ENCODE measurements around the gene SCN4A. TPM values are rescaled to one million over a fixed set of nuclear protein-coding genes. Genes with fewer than 3 reads are reported as not detected.

SCN4A gene
- total RNA-seq, 1 donor from 2014 or later, result 0.78 TPM

DNA sequence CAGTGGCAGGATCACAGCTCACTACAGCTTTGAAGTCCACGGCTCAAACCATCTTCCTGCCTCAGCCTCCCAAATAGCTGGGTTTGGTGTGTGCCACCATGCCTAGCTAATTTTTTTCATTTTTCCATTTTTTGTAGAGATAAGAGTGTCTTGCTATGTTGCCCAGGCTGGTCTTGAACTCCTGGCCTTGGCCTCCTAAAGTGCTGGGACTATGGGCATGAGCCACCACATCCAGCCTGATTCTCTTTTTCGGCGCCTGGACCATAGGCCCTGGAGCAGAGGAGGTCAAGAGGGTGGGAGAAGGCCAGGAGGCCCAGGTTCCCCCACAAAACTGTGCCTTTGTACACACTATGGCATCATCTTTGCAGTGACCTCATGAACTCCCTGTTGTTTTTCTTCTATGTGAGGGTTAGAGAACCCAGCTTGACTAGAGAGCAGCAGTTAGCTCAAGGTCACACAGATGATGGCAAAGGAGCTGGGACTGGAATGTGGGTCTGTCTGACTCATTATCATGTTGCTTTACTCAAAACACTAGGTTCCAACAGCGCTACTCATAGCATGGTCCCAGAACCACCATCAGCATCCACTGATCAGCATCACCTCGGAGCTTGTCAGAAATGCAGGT, 16.3 kb downstream of the SCN4A start:
- H3K9me3 Mint-ChIP-seq, result no peaks in the 10 kb centered on the region
- H3K27me3 Mint-ChIP-seq, result no peaks in the 10 kb centered on the region
- H3K36me3 Mint-ChIP-seq (ENCODE audit: low read depth), result no peaks in the 10 kb centered on the region
- intact Hi-C loops (cut with micrococcal nuclease), result no loop called here
- H3K27ac Mint-ChIP-seq, result peak overlapping the region; percentile 11
- CTCF ChIA-PET, result interaction anchor here (0.8 to 9.4 kb wide), 7 partner anchors 10 to 177 kb away, joined by 3 to 162 read pairs (median 4); partner anchors contain the start of gene GH1
- POLR2A ChIA-PET, result interaction anchor here (1.2 to 1.9 kb wide), 3 partner anchors 10 to 189 kb away, joined by 4 to 10 read pairs (median 5); partner anchors contain the start of gene CD79B
- no peak overlapping the region for H3K4me3 Mint-ChIP-seq
- DNase-seq (no peak), ATAC-seq (ENCODE audit: low read depth) (no peak)
- TF ChIP-seq, protein P1, sequence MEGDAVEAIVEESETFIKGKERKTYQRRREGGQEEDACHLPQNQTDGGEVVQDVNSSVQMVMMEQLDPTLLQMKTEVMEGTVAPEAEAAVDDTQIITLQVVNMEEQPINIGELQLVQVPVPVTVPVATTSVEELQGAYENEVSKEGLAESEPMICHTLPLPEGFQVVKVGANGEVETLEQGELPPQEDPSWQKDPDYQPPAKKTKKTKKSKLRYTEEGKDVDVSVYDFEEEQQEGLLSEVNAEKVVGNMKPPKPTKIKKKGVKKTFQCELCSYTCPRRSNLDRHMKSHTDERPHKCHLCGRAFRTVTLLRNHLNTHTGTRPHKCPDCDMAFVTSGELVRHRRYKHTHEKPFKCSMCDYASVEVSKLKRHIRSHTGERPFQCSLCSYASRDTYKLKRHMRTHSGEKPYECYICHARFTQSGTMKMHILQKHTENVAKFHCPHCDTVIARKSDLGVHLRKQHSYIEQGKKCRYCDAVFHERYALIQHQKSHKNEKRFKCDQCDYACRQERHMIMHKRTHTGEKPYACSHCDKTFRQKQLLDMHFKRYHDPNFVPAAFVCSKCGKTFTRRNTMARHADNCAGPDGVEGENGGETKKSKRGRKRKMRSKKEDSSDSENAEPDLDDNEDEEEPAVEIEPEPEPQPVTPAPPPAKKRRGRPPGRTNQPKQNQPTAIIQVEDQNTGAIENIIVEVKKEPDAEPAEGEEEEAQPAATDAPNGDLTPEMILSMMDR (IDR thresholded peaks at IDR 0.05), result no peak
- peaks cover 34% of the 10 kb centered on the region for H3K4me1 Mint-ChIP-seq

DNA sequence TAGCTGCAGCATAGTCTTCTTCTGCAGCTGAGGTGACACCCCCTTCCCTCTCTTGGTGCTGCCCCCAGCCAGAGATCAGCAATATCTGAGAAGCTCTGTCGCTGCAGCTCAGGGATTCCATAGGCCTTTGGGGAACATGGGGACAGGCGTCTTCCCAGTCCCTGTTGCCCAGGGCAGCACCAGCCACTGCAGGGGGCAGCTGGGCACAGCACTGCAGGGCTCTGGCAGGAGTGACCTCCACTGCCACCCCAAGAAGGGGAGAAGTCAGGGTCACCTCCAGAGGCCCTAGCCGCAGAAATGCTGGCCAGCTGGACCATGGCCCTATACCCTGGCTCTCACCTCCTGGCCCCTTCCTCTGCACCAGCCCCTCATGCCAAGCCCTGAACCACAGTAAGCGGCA, 16.9 kb downstream of the SCN4A start:
- H3K27ac Mint-ChIP-seq, result peak overlapping the region; percentile 73
- ATAC-seq (ENCODE audit: low read depth), result no peak
- intact Hi-C loops (cut with micrococcal nuclease), result loop anchor here (2.0 kb wide), 1 partner anchor 17 kb away; the partner anchor contains the start of gene SCN4A
- TF ChIP-seq, protein P1 (IDR thresholded peaks at IDR 0.05), result no peak
- H3K27me3 Mint-ChIP-seq, result no peaks in the 10 kb centered on the region
- CTCF ChIA-PET, result interaction anchor here (1.2 to 9.4 kb wide), 6 partner anchors 9 to 178 kb away, joined by 3 to 162 read pairs (median 12); partner anchors contain the start of gene GH1
- no peak overlapping the region for H3K4me3 Mint-ChIP-seq
- H3K4me1 Mint-ChIP-seq, result peaks cover 34% of the 10 kb centered on the region
- H3K36me3 Mint-ChIP-seq (ENCODE audit: low read depth), result no peaks in the 10 kb centered on the region
- DNase-seq, result no peak
- no peaks in the 10 kb centered on the region for H3K9me3 Mint-ChIP-seq
- POLR2A ChIA-PET, result interaction anchor here (1.2 to 1.4 kb wide), 2 partner anchors 17 to 190 kb away, joined by 3 to 4 read pairs; partner anchors contain the start of gene SCN4A

DNA sequence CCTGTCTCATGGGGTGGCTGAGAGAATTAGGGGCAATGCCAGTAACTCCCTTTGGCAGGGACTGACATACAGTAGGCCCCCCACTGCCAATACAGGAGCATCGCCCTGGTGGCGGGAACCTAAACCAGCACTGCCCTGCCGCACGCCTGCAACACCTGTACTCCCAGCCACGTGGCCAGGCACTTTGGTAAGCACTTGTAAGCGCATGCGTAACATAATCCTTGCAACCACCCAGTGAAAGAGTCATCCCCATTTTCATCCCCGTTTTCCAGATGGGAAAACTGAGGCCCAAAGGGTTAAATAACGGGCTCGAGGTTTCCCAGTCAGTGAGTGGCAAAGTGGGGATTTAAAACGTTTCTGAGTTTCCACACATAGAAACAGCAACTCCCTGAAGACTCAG, 17.5 kb downstream of the SCN4A start:
- intact Hi-C loops (cut with micrococcal nuclease), result loop anchor here (2.0 kb wide), 1 partner anchor 18 kb away; the partner anchor contains the start of gene SCN4A
- POLR2A ChIA-PET, result interaction anchor here (1.0 to 5.1 kb wide), 9 partner anchors 9 to 191 kb away, joined by 3 to 27 read pairs (median 7); partner anchors contain the start of genes ERN1, GH1, ICAM2 and SCN4A
- peak overlapping the region; percentile 94 for H3K27ac Mint-ChIP-seq

DNA sequence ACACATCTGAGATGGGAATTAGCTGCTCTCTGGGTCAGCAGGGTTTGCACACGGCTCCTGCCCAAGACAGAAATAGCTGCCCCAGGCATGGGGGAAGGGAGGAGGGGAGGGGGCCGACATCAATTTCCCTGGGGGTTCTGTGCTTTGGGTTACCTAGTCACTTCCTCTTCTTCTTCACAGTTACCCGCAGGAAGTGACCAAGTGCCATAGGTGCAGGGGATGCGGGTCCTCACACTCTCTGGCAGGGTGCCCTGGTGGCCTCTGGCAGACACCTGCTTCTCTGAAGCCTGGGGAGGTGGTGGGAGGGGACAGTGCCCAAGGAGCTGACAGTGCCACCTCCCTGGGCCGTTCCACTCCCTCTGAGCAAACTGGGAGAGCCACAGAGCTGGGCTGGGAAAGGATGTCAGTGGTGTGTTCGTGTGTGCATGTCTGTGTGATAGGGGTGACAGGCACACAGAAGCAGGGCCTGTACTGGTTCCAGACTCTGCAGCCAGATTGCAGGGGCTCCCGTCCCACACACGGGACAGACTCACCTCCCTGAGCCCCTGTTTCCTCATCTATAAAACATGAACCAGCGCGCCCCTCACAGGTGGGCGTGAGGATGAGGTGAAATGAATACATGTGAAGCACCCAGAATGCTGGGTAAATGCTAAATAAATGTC, 18.2 kb downstream of the SCN4A start:
- CTCF ChIA-PET, result interaction anchor here (1.7 to 9.4 kb wide), 7 partner anchors 9 to 179 kb away, joined by 4 to 162 read pairs (median 9); partner anchors contain the start of genes CSHL1 and GH1
- no peaks in the 10 kb centered on the region for H3K9me3 Mint-ChIP-seq
- no peaks in the 10 kb centered on the region for H3K36me3 Mint-ChIP-seq (ENCODE audit: low read depth)
- TF ChIP-seq, protein P1 (IDR thresholded peaks at IDR 0.05), result no peak
- H3K4me3 Mint-ChIP-seq, result peak overlapping the region; percentile 77
- H3K27ac Mint-ChIP-seq, result peak overlapping the region; percentile 94
- H3K4me1 Mint-ChIP-seq, result peaks cover 37% of the 10 kb centered on the region
- ATAC-seq (ENCODE audit: low read depth) (peak; percentile 86), DNase-seq (peak; percentile 50)
- POLR2A ChIA-PET, result interaction anchor here (0.9 to 5.1 kb wide), 13 partner anchors 9 to 191 kb away, joined by 3 to 27 read pairs (median 7); partner anchors contain the start of genes CD79B, ERN1, GH1 and ICAM2
- no peaks in the 10 kb centered on the region for H3K27me3 Mint-ChIP-seq
- intact Hi-C loops (cut with micrococcal nuclease), result loop anchor here (1.0 to 2.0 kb wide), 2 partner anchors 18 to 36 kb away; partner anchors contain the start of gene SCN4A

More for the DNA sequence above, 17.5 kb downstream of the SCN4A start:
- CTCF ChIA-PET, result interaction anchor here (1.7 to 9.4 kb wide), 5 partner anchors 35 to 178 kb away, joined by 4 to 162 read pairs (median 70); partner anchors contain the start of genes CSHL1 and GH1
- no peaks in the 10 kb centered on the region for H3K27me3 Mint-ChIP-seq
- DNase-seq (no peak), ATAC-seq (ENCODE audit: low read depth) (no peak)
- TF ChIP-seq, protein P1 (IDR thresholded peaks at IDR 0.05), result no peak
- H3K9me3 Mint-ChIP-seq, result no peaks in the 10 kb centered on the region
- no peak overlapping the region for H3K4me3 Mint-ChIP-seq
- H3K4me1 Mint-ChIP-seq, result peaks cover 37% of the 10 kb centered on the region
- no peaks in the 10 kb centered on the region for H3K36me3 Mint-ChIP-seq (ENCODE audit: low read depth)
